SK-N-SH (cell line): ENCODE data around the gene SRSF2.

Experiments used
- EP300 ChIP-seq, 2 experiments: IDR thresholded peaks; 2 replicates each; pipeline versions ENCODE4 v1.4.0 to v1.6.1; 2012; ENCODE audit warnings: borderline replicate concordance in 1 of 2, low read depth in 1 of 2, low read length in 1 of 2
- RAD21 ChIP-seq: IDR thresholded peaks from 2 replicates; pipeline ENCODE4 v1.6.1; 2012; ENCODE audit warnings: mild to moderate bottlenecking, low read length
- RFX5 ChIP-seq: IDR thresholded peaks from 2 replicates; pipeline ENCODE4 v1.6.1; 2012; ENCODE audit warnings: mild to moderate bottlenecking, improper control_type of control experiment, low read length
- RXRA ChIP-seq: IDR thresholded peaks from 2 replicates; pipeline ENCODE4 v1.4.0; 2012; ENCODE audit warnings: low read depth, mild to moderate bottlenecking, borderline replicate concordance
- TF ChIP-seq, protein P1 (sequence below): fragments of 200-600 bp; sonication (generic); IDR thresholded peaks from 2 replicates; pipeline ENCODE4 v1.6.1; 2017; ENCODE audit warnings: antibody characterized with exemption, mild to moderate bottlenecking, moderate library complexity
- TF ChIP-seq, protein P2 (sequence below): IDR thresholded peaks from 2 replicates; pipeline ENCODE4 v1.6.1; 2012; ENCODE audit warnings: mild to moderate bottlenecking, low read depth, low read length, moderate library complexity
- TF ChIP-seq, protein P3 (sequence below): fragments of 150-350 bp; IDR thresholded peaks from 2 replicates; pipeline ENCODE4 v1.6.1; 2017; ENCODE audit warnings: antibody characterized with exemption, low read length, low read depth, borderline replicate concordance

DNA sequence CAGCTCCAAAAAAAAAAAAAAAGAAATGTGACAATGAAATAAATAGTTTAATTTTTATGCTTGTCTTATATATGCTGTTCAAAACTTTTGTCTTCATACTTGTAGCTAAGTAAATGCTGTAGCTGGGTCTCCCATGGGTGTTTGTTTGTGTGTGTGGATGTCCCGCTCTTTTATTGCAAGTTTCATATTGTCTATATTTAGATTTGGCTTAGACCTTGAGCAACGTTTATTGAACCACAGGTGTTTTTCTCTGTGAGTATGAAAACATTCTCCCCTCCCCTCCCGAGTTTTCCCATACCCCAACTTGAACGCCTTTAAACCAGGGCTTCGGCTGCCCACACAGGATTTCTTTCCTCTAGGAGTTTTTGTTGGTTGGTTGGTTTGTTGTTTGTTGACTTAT, 46.0 kb upstream of the SRSF2 start:
- TF ChIP-seq, protein P1, sequence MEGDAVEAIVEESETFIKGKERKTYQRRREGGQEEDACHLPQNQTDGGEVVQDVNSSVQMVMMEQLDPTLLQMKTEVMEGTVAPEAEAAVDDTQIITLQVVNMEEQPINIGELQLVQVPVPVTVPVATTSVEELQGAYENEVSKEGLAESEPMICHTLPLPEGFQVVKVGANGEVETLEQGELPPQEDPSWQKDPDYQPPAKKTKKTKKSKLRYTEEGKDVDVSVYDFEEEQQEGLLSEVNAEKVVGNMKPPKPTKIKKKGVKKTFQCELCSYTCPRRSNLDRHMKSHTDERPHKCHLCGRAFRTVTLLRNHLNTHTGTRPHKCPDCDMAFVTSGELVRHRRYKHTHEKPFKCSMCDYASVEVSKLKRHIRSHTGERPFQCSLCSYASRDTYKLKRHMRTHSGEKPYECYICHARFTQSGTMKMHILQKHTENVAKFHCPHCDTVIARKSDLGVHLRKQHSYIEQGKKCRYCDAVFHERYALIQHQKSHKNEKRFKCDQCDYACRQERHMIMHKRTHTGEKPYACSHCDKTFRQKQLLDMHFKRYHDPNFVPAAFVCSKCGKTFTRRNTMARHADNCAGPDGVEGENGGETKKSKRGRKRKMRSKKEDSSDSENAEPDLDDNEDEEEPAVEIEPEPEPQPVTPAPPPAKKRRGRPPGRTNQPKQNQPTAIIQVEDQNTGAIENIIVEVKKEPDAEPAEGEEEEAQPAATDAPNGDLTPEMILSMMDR: no peak
- TF ChIP-seq RXRA: no peak
- TF ChIP-seq RAD21: no peak
- no peak for TF ChIP-seq EP300 (IDR thresholded peaks at IDR 0.05; ENCODE audit: borderline replicate concordance in 1 of 2, low read depth in 1 of 2, low read length in 1 of 2)
- TF ChIP-seq, protein P2, sequence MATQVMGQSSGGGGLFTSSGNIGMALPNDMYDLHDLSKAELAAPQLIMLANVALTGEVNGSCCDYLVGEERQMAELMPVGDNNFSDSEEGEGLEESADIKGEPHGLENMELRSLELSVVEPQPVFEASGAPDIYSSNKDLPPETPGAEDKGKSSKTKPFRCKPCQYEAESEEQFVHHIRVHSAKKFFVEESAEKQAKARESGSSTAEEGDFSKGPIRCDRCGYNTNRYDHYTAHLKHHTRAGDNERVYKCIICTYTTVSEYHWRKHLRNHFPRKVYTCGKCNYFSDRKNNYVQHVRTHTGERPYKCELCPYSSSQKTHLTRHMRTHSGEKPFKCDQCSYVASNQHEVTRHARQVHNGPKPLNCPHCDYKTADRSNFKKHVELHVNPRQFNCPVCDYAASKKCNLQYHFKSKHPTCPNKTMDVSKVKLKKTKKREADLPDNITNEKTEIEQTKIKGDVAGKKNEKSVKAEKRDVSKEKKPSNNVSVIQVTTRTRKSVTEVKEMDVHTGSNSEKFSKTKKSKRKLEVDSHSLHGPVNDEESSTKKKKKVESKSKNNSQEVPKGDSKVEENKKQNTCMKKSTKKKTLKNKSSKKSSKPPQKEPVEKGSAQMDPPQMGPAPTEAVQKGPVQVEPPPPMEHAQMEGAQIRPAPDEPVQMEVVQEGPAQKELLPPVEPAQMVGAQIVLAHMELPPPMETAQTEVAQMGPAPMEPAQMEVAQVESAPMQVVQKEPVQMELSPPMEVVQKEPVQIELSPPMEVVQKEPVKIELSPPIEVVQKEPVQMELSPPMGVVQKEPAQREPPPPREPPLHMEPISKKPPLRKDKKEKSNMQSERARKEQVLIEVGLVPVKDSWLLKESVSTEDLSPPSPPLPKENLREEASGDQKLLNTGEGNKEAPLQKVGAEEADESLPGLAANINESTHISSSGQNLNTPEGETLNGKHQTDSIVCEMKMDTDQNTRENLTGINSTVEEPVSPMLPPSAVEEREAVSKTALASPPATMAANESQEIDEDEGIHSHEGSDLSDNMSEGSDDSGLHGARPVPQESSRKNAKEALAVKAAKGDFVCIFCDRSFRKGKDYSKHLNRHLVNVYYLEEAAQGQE: no peak
- TF ChIP-seq RFX5: no peak
- TF ChIP-seq, protein P3, sequence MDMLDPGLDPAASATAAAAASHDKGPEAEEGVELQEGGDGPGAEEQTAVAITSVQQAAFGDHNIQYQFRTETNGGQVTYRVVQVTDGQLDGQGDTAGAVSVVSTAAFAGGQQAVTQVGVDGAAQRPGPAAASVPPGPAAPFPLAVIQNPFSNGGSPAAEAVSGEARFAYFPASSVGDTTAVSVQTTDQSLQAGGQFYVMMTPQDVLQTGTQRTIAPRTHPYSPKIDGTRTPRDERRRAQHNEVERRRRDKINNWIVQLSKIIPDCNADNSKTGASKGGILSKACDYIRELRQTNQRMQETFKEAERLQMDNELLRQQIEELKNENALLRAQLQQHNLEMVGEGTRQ: no peak
